ENCODE results near the gene PNPLA7.

GRCh38 chr9:137570566-137570965, 20.4 kb upstream of the PNPLA7 start:
- TF ChIP-seq, protein P1, sequence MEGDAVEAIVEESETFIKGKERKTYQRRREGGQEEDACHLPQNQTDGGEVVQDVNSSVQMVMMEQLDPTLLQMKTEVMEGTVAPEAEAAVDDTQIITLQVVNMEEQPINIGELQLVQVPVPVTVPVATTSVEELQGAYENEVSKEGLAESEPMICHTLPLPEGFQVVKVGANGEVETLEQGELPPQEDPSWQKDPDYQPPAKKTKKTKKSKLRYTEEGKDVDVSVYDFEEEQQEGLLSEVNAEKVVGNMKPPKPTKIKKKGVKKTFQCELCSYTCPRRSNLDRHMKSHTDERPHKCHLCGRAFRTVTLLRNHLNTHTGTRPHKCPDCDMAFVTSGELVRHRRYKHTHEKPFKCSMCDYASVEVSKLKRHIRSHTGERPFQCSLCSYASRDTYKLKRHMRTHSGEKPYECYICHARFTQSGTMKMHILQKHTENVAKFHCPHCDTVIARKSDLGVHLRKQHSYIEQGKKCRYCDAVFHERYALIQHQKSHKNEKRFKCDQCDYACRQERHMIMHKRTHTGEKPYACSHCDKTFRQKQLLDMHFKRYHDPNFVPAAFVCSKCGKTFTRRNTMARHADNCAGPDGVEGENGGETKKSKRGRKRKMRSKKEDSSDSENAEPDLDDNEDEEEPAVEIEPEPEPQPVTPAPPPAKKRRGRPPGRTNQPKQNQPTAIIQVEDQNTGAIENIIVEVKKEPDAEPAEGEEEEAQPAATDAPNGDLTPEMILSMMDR (IDR thresholded peaks at IDR 0.05): no peak
- TF ChIP-seq POLR2A (IDR thresholded peaks at IDR 0.05): no peak

All from suprapubic skin (tissue), 3 donors.